Progenitor cell of endocrine pancreas (in vitro differentiated cells): ENCODE measurements around the gene FUCA2. TPM values are rescaled to one million over a fixed set of nuclear protein-coding genes. Genes with fewer than 3 reads are reported as not detected.
A peak's percentile ranks its signal among the peaks of the same experiment; 100 is the strongest.

ENCODE experiments used
- DNase-seq: peaks from one replicate; pipeline ENCODE4 v3.0.0; 2021; ENCODE audit warnings: low spot score; ENCODE audit not compliant: unreplicated experiment
- H3K27ac Mint-ChIP-seq: 2 replicates; pipeline ENCODE4 v1.8.0; 2021; ENCODE audit warnings: mild to moderate bottlenecking, moderate library complexity, mixed read lengths
- H3K27me3 Mint-ChIP-seq: 2 replicates; pipeline ENCODE4 v1.8.0; 2021; ENCODE audit warnings: mixed read lengths
- H3K36me3 Mint-ChIP-seq: 2 replicates; pipeline ENCODE4 v1.8.0; 2022; ENCODE audit warnings: mixed read lengths; ENCODE audit not compliant: insufficient read depth
- H3K4me1 Mint-ChIP-seq: 2 replicates; pipeline ENCODE4 v1.8.0; 2021; ENCODE audit warnings: low read depth, mixed read lengths
- H3K4me3 Mint-ChIP-seq: 2 replicates; pipeline ENCODE4 v1.8.0; 2021; ENCODE audit warnings: low read depth, mild to moderate bottlenecking, moderate library complexity, mixed read lengths
- H3K9me3 Mint-ChIP-seq: 2 replicates; pipeline ENCODE4 v1.8.0; 2021; ENCODE audit warnings: low read depth, mixed read lengths
- CTCF ChIP-seq: fragments of 200-600 bp; sonication (generic); IDR thresholded peaks from one replicate; pipeline ENCODE4 v1.5.0; 2021; ENCODE audit warnings: antibody characterized with exemption, mild to moderate bottlenecking; ENCODE audit not compliant: unreplicated experiment
- long read RNA-seq: library from polyadenylated mRNA; unstranded; transcript quantifications from one replicate; pipeline ENCODE4 v2.0.0, GENCODE V29; 2020
- total RNA-seq: library from RNA; stranded (reverse); gene quantifications from 2 replicates; pipeline ENCODE4 v1.2.1, GENCODE V29; 2021

Gene FUCA2
- total RNA-seq = 67.3 and 67.5 TPM in 2 replicates
- long read RNA-seq, transcript FUCA2-201 (7 exons, 2,356 nt) = major isoform, 404 of 468 reads
- long read RNA-seq, partial matches to known transcripts = 25 of 468 reads
- long read RNA-seq, other reads (novel, unspliced or antisense) = 39 of 468 reads

- Mint-ChIP-seq H3K27me3 (peaks cover 11% of the 10 kb centered on the region), H3K27ac (peak within 1 kb of the TSS; percentile 95), H3K9me3 (no peaks in the 10 kb centered on the region), H3K4me3 (peak within 1 kb of the TSS; percentile 78), H3K36me3 (peaks cover 11% of the 10 kb centered on the region), H3K4me1 (peaks cover 17% of the 10 kb centered on the region)
- peak; percentile 69 for DNase-seq
- TF ChIP-seq CTCF = peak; percentile 5
Observed at GRCh38 chr6:143510991-143511891, at the start of gene FUCA2. FUCA2 (minus strand) TSS chr6:143511720; CDS start chr6:143511634, 86 bp downstream.

GRCh38 chr6:143561105-143561704 is 49.7 kb upstream of the FUCA2 start:
- Mint-ChIP-seq H3K27me3 (no peaks in the 10 kb centered on the region), H3K4me1 (peaks cover 4% of the 10 kb centered on the region), H3K36me3 (peaks cover 8% of the 10 kb centered on the region), H3K9me3 (no peaks in the 10 kb centered on the region), H3K4me3 (no peak overlapping the region), H3K27ac (no peak overlapping the region)
- no peak for DNase-seq
- no peak for TF ChIP-seq CTCF

- Mint-ChIP-seq H3K27ac (no peak overlapping the region), H3K36me3 (peaks cover 9% of the 10 kb centered on the region), H3K4me3 (no peak overlapping the region), H3K9me3 (no peaks in the 10 kb centered on the region), H3K4me1 (peaks cover 20% of the 10 kb centered on the region), H3K27me3 (no peaks in the 10 kb centered on the region)
- TF ChIP-seq CTCF = no peak
- no peak for DNase-seq
Observed at GRCh38 chr6:143559051-143559660, 47.6 kb upstream of the FUCA2 start.

GRCh38 chr6:143556529-143556928 is 45.0 kb upstream of the FUCA2 start:
- no peak for TF ChIP-seq CTCF
- Mint-ChIP-seq H3K4me1 (peaks cover 28% of the 10 kb centered on the region), H3K36me3 (peaks cover 7% of the 10 kb centered on the region), H3K9me3 (no peaks in the 10 kb centered on the region), H3K4me3 (no peak overlapping the region), H3K27me3 (no peaks in the 10 kb centered on the region), H3K27ac (no peak overlapping the region)
- no peak for DNase-seq

- no peak overlapping the region for H3K4me3 Mint-ChIP-seq
- H3K27me3 Mint-ChIP-seq = no peaks in the 10 kb centered on the region
- H3K27ac Mint-ChIP-seq = no peak overlapping the region
- no peaks in the 10 kb centered on the region for H3K9me3 Mint-ChIP-seq
- peaks cover 28% of the 10 kb centered on the region for H3K4me1 Mint-ChIP-seq
- H3K36me3 Mint-ChIP-seq = peaks cover 7% of the 10 kb centered on the region
- no peak for TF ChIP-seq CTCF
- DNase-seq = no peak
Observed at GRCh38 chr6:143555582-143555981, 44.1 kb upstream of the FUCA2 start.
